HFFc6 (cell line): ENCODE measurements around the gene TBX19. TPM values are rescaled to one million over a fixed set of nuclear protein-coding genes. Genes with fewer than 3 reads are reported as not detected.

Experiments used
- DNase-seq: peaks from one replicate; pipeline ENCODE4 v3.0.0-alpha.2; 2018
- H3K27ac Mint-ChIP-seq: 2 replicates; pipeline ENCODE4 v1.8.0; 2020; ENCODE audit warnings: mild to moderate bottlenecking, mixed read lengths
- H3K27me3 Mint-ChIP-seq: 2 replicates; pipeline ENCODE4 v1.8.0; 2021; ENCODE audit warnings: mild to moderate bottlenecking, moderate library complexity, mixed read lengths; ENCODE audit not compliant: insufficient read depth
- H3K36me3 Mint-ChIP-seq: 2 replicates; pipeline ENCODE4 v1.8.0; 2021; ENCODE audit warnings: low read depth, mixed read lengths
- H3K4me1 Mint-ChIP-seq: 2 replicates; pipeline ENCODE4 v1.8.0; 2020; ENCODE audit warnings: low read depth, mixed read lengths
- H3K4me3 Mint-ChIP-seq: 2 replicates; pipeline ENCODE4 v1.8.0; 2020; ENCODE audit warnings: mild to moderate bottlenecking, moderate library complexity, mixed read lengths
- H3K9me3 Mint-ChIP-seq: 2 replicates; pipeline ENCODE4 v1.8.0; 2020; ENCODE audit warnings: mild to moderate bottlenecking, mixed read lengths
- CTCF ChIP-seq: fragments of 200-600 bp; sonication (generic); IDR thresholded peaks from 2 replicates; pipeline ENCODE4 v1.5.0; 2021; ENCODE audit warnings: antibody characterized with exemption, mild to moderate bottlenecking
- total RNA-seq, 6 experiments: library from RNA; stranded (reverse); fragmentation: NEBNext Ultra II Directional; extraction: Animal tissue kit (Norgen Biotek cat#: 25700); gene quantifications; 2 replicates in 1 of 6; 3 replicates in 5 of 6; pipeline ENCODE4 v1.2.3, GENCODE V29; 2021

The TBX19 gene
- total RNA-seq, 6 experiments from 2014 or later = 0.41 to 0.57 (median 0.49) TPM

GRCh38 chr1:168340781-168341482, 60.3 kb downstream of the TBX19 start:
- Mint-ChIP-seq H3K36me3 (peaks cover 5% of the 10 kb centered on the region; the same call in 1 of the 2 replicates), H3K27ac (no peak overlapping the region), H3K4me3 (no peak overlapping the region), H3K27me3 (peaks cover 11% of the 10 kb centered on the region), H3K9me3 (no peaks in the 10 kb centered on the region), H3K4me1 (peaks cover 24% of the 10 kb centered on the region)
- no peak for TF ChIP-seq CTCF
- DNase-seq = no peak

GRCh38 chr1:168341483-168341975, 60.9 kb downstream of the TBX19 start:
- Mint-ChIP-seq H3K27ac (no peak overlapping the region), H3K9me3 (no peaks in the 10 kb centered on the region), H3K4me3 (no peak overlapping the region), H3K36me3 (peaks cover 5% of the 10 kb centered on the region; the same call in 1 of the 2 replicates), H3K27me3 (peaks cover 11% of the 10 kb centered on the region), H3K4me1 (peaks cover 24% of the 10 kb centered on the region)
- no peak for TF ChIP-seq CTCF
- peak; percentile 39 for DNase-seq

- Mint-ChIP-seq H3K9me3 (no peaks in the 10 kb centered on the region), H3K36me3 (peaks cover 5% of the 10 kb centered on the region; the same call in 1 of the 2 replicates), H3K27ac (no peak overlapping the region), H3K4me1 (peaks cover 24% of the 10 kb centered on the region), H3K27me3 (peaks cover 3% of the 10 kb centered on the region), H3K4me3 (peak overlapping the region; percentile 69)
- peak; percentile 73 for DNase-seq
- peak; percentile 88 for TF ChIP-seq CTCF
Observed at GRCh38 chr1:168342572-168343280, 62.0 kb downstream of the TBX19 start.

- Mint-ChIP-seq H3K36me3 (peaks cover 5% of the 10 kb centered on the region; the same call in 1 of the 2 replicates), H3K27ac (no peak overlapping the region), H3K9me3 (no peaks in the 10 kb centered on the region), H3K4me3 (no peak overlapping the region; the same call in 1 of the 2 replicates), H3K4me1 (peaks cover 29% of the 10 kb centered on the region), H3K27me3 (peaks cover 3% of the 10 kb centered on the region)
- peak; percentile 51 for TF ChIP-seq CTCF
- DNase-seq = no peak
Observed at GRCh38 chr1:168343566-168343965, 62.9 kb downstream of the TBX19 start.

GRCh38 chr1:168344517-168344916, 63.8 kb downstream of the TBX19 start:
- no peak overlapping the region for H3K4me3 Mint-ChIP-seq
- H3K27ac Mint-ChIP-seq = no peak overlapping the region

More at GRCh38 chr1:168344517-168344916, 63.8 kb downstream of the TBX19 start:
- Mint-ChIP-seq H3K9me3 (no peaks in the 10 kb centered on the region), H3K4me1 (peaks cover 29% of the 10 kb centered on the region), H3K27me3 (peaks cover 3% of the 10 kb centered on the region), H3K36me3 (peaks cover 5% of the 10 kb centered on the region; the same call in 1 of the 2 replicates)
- no peak for TF ChIP-seq CTCF
- DNase-seq = no peak
